HG03196 (cell line): ENCODE measurements around the gene BMERB1.
"Not testable (repeated sequence)": the region's sequence is repeated elsewhere in the genome, so short reads cannot be mapped to it uniquely, and the experiment has no call there.

ENCODE experiments used
- ATAC-seq: cut with Tn5 transposase; IDR thresholded peaks from one replicate; pipeline ENCODE4 v1.9.1; 2021; ENCODE audit not compliant: unreplicated experiment

The BMERB1 gene

GRCh38 chr16:15519790-15520189 is 85.4 kb downstream of the BMERB1 start:
- no peak for ATAC-seq

- ATAC-seq: no peak
Observed at GRCh38 chr16:15521390-15521757, 87.0 kb downstream of the BMERB1 start.

GRCh38 chr16:15521758-15522509 is 87.5 kb downstream of the BMERB1 start:
- ATAC-seq: no peak

- no peak for ATAC-seq
Observed at GRCh38 chr16:15523092-15523541, 88.7 kb downstream of the BMERB1 start.

- ATAC-seq: no peak
Observed at GRCh38 chr16:15523939-15524338, 89.6 kb downstream of the BMERB1 start.

GRCh38 chr16:15524966-15525365 is 90.6 kb downstream of the BMERB1 start:
- ATAC-seq: no peak

- no peak for ATAC-seq
Observed at GRCh38 chr16:15526097-15526496, 91.7 kb downstream of the BMERB1 start.

- ATAC-seq: no peak
Observed at GRCh38 chr16:15526731-15527130, 92.3 kb downstream of the BMERB1 start.

GRCh38 chr16:15529673-15530072 is 95.3 kb downstream of the BMERB1 start:
- ATAC-seq: no peak

GRCh38 chr16:15530085-15530484 is 95.7 kb downstream of the BMERB1 start:
- no peak for ATAC-seq

- no peak for ATAC-seq
Observed at GRCh38 chr16:15532825-15533224, 98.4 kb downstream of the BMERB1 start.

- ATAC-seq: no peak
Observed at GRCh38 chr16:15533386-15533785, 99.0 kb downstream of the BMERB1 start.

- ATAC-seq: no peak
Observed at GRCh38 chr16:15535772-15536171, 101.4 kb downstream of the BMERB1 start.

- ATAC-seq: no peak
Observed at GRCh38 chr16:15536843-15537242, 102.5 kb downstream of the BMERB1 start.

GRCh38 chr16:15538507-15538906 is 104.1 kb downstream of the BMERB1 start:
- no peak for ATAC-seq

GRCh38 chr16:15539197-15539596 is 104.8 kb downstream of the BMERB1 start:
- no peak for ATAC-seq

- ATAC-seq: no peak
Observed at GRCh38 chr16:15542261-15542660, 107.9 kb downstream of the BMERB1 start.

- no peak for ATAC-seq
Observed at GRCh38 chr16:15542734-15543347, 108.5 kb downstream of the BMERB1 start.

- ATAC-seq: no peak
Observed at GRCh38 chr16:15544405-15544804, 110.0 kb downstream of the BMERB1 start.

GRCh38 chr16:15545544-15545943 is 111.2 kb downstream of the BMERB1 start:
- ATAC-seq: no peak

GRCh38 chr16:15547072-15547767 is 112.8 kb downstream of the BMERB1 start:
- ATAC-seq: not testable (repeated sequence)

- ATAC-seq: no peak
Observed at GRCh38 chr16:15547768-15548096, 113.3 kb downstream of the BMERB1 start.
